Epithelial cell of esophagus (primary cell): ENCODE data around the gene PDIA6.

ENCODE experiments used
- DNase-seq: peaks from one replicate; pipeline ENCODE4 v3.0.0; 2010; ENCODE audit warnings: low read depth
- H3K4me3 ChIP-seq: 2 replicates; pipeline ENCODE4 v1.5.1; 2011; ENCODE audit warnings: mild to moderate bottlenecking, low read length, control low read depth
- TF ChIP-seq, protein P1 (sequence below): IDR thresholded peaks from 2 replicates; pipeline ENCODE4 v1.5.1; 2011; ENCODE audit warnings: low read depth, mild to moderate bottlenecking, low read length, control low read depth, inconsistent platforms; ENCODE audit not compliant: insufficient read depth; ENCODE audit errors: missing control alignments

PDIA6 gene

DNA sequence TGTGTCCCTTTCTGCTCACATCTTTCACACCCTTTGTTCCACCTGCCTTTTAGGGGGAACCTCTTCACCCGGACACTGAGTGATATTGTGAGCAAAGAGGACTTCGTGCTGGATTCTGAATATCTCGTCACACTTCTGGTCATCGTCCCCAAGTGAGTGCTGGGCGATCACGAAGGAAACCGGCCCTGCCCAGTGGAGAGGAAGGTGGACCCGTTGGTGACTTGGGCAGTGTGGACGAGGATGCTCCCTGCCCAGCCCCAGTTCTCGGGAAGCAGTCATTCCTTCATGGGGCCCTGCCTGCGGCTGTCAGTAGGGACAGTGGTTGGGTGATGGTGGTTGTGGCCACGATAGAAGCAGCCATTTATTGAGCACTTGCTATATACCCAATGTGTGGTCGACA is 40.8 kb downstream of the PDIA6 start:
- TF ChIP-seq, protein P1, sequence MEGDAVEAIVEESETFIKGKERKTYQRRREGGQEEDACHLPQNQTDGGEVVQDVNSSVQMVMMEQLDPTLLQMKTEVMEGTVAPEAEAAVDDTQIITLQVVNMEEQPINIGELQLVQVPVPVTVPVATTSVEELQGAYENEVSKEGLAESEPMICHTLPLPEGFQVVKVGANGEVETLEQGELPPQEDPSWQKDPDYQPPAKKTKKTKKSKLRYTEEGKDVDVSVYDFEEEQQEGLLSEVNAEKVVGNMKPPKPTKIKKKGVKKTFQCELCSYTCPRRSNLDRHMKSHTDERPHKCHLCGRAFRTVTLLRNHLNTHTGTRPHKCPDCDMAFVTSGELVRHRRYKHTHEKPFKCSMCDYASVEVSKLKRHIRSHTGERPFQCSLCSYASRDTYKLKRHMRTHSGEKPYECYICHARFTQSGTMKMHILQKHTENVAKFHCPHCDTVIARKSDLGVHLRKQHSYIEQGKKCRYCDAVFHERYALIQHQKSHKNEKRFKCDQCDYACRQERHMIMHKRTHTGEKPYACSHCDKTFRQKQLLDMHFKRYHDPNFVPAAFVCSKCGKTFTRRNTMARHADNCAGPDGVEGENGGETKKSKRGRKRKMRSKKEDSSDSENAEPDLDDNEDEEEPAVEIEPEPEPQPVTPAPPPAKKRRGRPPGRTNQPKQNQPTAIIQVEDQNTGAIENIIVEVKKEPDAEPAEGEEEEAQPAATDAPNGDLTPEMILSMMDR, result no peak
- no peak for DNase-seq
- H3K4me3 ChIP-seq, result no peak overlapping the region

DNA sequence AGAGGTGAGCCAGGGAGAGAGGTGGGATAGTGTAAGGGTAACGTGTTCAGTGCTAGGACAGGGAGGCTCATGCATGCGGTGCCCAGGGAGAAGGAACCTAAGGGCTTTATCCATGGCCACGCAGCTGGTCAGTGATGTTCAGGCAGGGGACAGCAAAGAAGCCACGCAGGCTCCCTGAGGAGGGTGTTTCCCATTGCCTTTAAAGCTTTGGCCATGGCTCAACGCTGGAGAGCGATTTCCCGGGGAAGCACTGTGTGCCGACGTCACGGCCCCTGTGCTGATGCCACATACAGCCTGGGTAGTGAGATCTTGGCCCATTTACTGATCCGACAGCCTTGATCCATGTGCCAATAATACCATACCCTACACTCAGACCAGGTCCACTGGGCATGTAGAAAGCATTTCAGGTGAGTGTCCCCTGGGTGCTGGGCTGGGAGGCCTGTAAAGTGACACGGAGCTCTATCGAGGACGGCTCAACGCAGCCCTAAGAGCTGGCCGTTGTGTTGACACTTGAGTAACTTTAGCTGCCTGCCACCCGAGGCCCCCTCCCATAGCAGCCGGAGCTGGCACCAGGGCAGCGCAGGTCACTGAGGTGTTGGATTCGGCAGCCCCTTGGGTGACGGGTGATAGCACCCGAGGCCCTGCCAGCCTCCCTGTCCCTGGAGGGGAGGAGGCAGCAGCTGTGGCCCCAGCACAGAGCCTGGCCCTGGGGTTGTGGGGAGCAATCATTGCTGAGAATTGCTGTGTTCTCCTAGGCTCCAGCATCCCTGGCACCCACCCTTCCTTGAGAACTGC is 41.4 kb downstream of the PDIA6 start:
- TF ChIP-seq, protein P1, result no peak

DNA sequence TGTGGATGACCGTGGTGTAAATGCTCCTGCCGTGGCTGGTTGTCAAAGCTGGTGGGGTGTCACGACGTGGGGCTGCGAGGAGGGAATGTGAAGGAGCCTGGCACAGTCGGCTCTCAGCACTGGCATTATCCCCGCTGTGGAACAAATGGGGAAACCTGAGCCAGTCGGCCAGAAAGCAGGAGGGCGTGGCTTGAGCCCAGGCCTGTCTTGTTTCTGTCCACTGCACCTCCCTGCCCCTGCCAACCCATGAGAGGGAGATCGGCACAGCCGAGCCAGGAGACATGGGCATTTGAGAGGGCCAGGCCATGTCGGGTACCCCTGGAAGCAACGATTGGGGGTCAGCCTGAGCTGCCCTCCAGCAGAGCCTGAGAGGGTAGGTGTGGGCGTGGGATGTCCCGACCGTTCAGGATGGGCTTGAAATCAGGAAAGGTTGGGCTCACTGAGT is 44.5 kb downstream of the PDIA6 start:
- H3K4me3 ChIP-seq, result no peak overlapping the region
- no peak for DNase-seq
- TF ChIP-seq, protein P1, result no peak

More for the DNA sequence above, 41.4 kb downstream of the PDIA6 start:
- H3K4me3 ChIP-seq, result no peak overlapping the region
- no peak for DNase-seq

DNA sequence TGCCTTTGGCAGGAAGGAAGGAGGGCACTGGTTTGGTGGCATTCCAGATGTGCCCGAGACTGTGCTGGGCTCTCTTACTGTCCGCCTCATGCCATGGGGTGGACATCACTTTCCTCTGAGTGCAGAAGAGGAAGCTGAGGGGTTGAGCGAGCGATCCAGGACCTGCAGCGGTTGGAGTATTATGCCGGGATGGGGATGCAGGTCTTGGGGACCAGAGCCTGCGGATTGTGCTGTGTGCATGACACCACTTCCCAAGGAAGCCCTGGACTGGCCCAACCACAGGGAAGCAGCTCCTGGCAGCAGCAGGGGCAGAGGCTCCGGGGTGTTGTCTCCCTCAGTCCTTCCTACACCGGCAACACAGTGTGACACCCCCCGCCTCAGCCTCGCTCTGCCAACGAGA is 46.7 kb downstream of the PDIA6 start:
- no peak for DNase-seq
- TF ChIP-seq, protein P1, result no peak
- no peak overlapping the region for H3K4me3 ChIP-seq

DNA sequence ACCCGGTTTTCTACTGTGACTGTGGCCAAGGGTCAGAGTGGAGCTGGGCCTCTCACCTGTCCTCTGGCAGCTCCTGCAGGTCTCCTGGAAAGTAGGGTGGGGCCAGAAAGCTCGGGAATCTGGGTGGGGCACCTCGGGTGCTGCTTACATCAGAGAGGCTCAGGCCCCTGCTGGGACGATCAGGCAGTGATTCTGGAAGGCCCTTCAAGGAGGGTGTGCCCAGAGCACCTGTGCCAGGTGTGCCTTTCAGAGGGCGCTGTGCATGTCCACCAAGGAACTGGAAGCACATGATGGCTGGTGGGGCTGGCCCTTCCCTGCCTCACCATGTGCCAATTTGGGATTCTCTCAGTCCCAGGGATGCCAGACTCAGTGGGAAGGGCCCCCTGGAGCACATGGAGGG is 47.1 kb downstream of the PDIA6 start:
- TF ChIP-seq, protein P1, result no peak
- no peak for DNase-seq
- no peak overlapping the region for H3K4me3 ChIP-seq

DNA sequence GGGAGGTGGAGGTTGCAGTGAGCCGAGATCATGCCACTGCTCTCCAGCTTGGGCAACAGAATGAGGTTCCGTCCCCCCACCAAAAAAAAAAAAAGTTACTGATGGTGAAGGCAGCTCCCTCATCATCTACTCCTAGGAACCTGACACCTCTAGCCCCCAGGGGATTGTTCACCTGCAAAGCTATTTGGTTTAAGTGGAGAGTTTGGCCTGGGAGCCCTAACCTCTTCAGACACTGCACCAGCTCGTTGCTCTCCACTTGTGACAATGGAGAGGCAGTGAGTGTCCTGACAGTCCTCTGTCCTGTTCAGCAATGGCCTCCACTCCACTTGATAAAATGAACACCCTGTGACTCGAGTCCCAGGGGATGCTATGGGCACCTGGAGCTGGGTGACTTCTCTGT is 47.7 kb downstream of the PDIA6 start:
- H3K4me3 ChIP-seq, result no peak overlapping the region
- TF ChIP-seq, protein P1, result no peak
- no peak for DNase-seq
